ENCODE measurements around the gene TNFSF9. TPM values are rescaled to one million over a fixed set of nuclear protein-coding genes. Genes with fewer than 3 reads are reported as not detected.

TNFSF9 gene
- total and polyA plus RNA-seq, 4 donors = 0.08 to 0.12 TPM; not detected in 2

DNA sequence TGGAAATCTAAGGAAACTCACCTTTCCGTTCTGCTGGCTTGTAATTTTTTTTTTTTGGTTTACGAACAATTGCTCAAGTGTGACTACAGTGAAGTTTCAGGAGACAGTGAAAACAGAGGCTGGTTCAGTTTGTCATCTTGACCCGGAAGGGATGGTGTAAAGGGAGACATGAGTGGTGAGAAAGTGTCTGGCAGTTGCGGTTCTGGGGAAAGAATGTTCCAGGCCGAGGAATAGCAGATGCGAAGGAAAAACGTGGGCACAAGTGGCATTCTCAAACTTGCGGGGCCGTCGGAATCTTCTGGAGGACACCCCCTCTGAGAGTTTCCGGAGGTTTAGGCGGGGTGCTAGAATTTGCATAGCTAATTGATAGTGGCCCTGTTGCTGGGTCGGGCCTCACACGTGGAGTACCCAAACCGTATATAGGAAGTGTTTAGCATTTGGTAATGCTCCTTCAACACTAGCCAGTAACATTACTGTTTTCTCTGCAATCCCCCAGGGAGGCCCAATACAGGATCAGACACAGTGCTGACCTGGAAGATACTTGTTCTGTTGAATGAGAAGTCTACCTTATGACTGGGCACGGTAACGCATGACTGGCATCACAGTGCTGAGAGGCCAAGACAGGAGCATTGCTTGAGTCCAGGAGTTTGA lies 2.8 kb upstream of the TNFSF9 start:
- TF ChIP-seq SP1 (IDR thresholded peaks at IDR 0.05) (no peak), TAF1 (conservative IDR thresholded peaks at IDR 0.05) (no peak), RXRA (IDR thresholded peaks at IDR 0.05) (no peak), GABPA (IDR thresholded peaks at IDR 0.05 in 1 of 2, conservative IDR thresholded peaks at IDR 0.05 in 1 of 2) (no peak), RAD21 (IDR thresholded peaks at IDR 0.05) (no peak), EGR1 (IDR thresholded peaks at IDR 0.05; ENCODE audit: low read depth in 2 of 2) (no peak), NR2F2 (IDR thresholded peaks at IDR 0.05) (no peak), JUND (IDR thresholded peaks at IDR 0.05) (no peak), HNF4A (conservative IDR thresholded peaks at IDR 0.05) (no peak), HNF4G (IDR thresholded peaks at IDR 0.05) (no peak), FOXA2 (IDR thresholded peaks at IDR 0.05) (no peak), YY1 (IDR thresholded peaks at IDR 0.05) (no peak)
- TF ChIP-seq, protein P1, sequence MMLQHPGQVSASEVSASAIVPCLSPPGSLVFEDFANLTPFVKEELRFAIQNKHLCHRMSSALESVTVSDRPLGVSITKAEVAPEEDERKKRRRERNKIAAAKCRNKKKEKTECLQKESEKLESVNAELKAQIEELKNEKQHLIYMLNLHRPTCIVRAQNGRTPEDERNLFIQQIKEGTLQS (IDR thresholded peaks at IDR 0.05) = no peak
- TF ChIP-seq, protein P2, sequence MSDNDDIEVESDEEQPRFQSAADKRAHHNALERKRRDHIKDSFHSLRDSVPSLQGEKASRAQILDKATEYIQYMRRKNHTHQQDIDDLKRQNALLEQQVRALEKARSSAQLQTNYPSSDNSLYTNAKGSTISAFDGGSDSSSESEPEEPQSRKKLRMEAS (IDR thresholded peaks at IDR 0.05) = no peak
- TF ChIP-seq, protein P3, sequence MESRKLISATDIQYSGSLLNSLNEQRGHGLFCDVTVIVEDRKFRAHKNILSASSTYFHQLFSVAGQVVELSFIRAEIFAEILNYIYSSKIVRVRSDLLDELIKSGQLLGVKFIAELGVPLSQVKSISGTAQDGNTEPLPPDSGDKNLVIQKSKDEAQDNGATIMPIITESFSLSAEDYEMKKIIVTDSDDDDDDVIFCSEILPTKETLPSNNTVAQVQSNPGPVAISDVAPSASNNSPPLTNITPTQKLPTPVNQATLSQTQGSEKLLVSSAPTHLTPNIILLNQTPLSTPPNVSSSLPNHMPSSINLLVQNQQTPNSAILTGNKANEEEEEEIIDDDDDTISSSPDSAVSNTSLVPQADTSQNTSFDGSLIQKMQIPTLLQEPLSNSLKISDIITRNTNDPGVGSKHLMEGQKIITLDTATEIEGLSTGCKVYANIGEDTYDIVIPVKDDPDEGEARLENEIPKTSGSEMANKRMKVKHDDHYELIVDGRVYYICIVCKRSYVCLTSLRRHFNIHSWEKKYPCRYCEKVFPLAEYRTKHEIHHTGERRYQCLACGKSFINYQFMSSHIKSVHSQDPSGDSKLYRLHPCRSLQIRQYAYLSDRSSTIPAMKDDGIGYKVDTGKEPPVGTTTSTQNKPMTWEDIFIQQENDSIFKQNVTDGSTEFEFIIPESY (IDR thresholded peaks at IDR 0.05) = no peak
- TF ChIP-seq, protein P4, sequence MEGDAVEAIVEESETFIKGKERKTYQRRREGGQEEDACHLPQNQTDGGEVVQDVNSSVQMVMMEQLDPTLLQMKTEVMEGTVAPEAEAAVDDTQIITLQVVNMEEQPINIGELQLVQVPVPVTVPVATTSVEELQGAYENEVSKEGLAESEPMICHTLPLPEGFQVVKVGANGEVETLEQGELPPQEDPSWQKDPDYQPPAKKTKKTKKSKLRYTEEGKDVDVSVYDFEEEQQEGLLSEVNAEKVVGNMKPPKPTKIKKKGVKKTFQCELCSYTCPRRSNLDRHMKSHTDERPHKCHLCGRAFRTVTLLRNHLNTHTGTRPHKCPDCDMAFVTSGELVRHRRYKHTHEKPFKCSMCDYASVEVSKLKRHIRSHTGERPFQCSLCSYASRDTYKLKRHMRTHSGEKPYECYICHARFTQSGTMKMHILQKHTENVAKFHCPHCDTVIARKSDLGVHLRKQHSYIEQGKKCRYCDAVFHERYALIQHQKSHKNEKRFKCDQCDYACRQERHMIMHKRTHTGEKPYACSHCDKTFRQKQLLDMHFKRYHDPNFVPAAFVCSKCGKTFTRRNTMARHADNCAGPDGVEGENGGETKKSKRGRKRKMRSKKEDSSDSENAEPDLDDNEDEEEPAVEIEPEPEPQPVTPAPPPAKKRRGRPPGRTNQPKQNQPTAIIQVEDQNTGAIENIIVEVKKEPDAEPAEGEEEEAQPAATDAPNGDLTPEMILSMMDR (IDR thresholded peaks at IDR 0.05; ENCODE audit: low read depth, low read length, missing input control) = no peak
- 76% methylated on average over 17 of the region's 17 CpGs for WGBS
- no peak overlapping the region for H3K27ac ChIP-seq (ENCODE audit: low read depth in 1 of 2, low read length in 2 of 2)
- H3K27me3 ChIP-seq (ENCODE audit: control insufficient read depth in 4 of 4, insufficient read depth in 4 of 4, low read length in 3 of 4) = peaks cover 0 to 3% (median 0%) of the 10 kb centered on the region in 4 donors
- no peaks in the 10 kb centered on the region for H3K36me3 ChIP-seq (ENCODE audit: control insufficient read depth in 4 of 4, insufficient read depth in 3 of 4, low read depth in 1 of 4, low read length in 3 of 4)
- H3K4me1 ChIP-seq (ENCODE audit: control insufficient read depth in 4 of 4, insufficient read depth in 4 of 4, low read length in 3 of 4) = peaks cover 5 to 8% (median 6%) of the 10 kb centered on the region in 4 donors
- H3K9me3 ChIP-seq (ENCODE audit: control insufficient read depth in 4 of 4, low read length in 3 of 4) = no peaks in the 10 kb centered on the region
- DNase-seq (ENCODE audit: low spot score) = no peak
- H3K9ac ChIP-seq (ENCODE audit: low read depth in 1 of 2, low read length in 2 of 2) = no peak overlapping the region
- no peak overlapping the region for H3K4me3 ChIP-seq (ENCODE audit: low read depth in 1 of 3, low read length in 3 of 3)

DNA sequence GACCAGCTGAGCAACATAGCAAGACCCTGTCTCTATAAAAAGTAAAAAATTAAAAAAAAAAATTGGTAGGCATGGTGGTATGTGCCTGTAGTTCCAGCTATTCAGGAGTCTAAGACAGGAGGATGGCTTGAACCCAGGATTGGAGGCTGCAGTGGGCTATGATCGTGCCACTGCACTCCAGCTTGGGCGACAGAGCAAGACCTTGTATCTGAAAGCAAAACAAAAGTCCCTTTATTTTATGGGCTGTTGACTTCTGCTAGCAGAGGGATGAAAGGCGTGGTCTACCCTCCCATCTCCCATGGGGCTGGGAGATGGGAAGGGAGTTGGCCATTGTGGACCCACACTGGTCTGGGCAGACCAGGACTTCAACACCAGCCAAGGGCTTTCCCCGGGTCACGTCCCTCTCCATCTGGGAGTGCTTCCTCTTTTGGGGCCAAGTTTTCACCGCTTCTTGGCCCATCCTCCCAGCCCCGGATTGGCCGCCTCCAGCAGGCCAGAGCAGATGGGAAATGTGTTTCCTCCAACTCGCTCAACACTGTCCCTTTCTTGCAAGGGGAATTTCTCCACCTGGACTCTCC lies 2.2 kb upstream of the TNFSF9 start:
- WGBS = 47% methylated on average over 9 of the region's 9 CpGs
- no peak overlapping the region for H3K9ac ChIP-seq (ENCODE audit: low read depth in 1 of 2, low read length in 2 of 2)
- H3K9me3 ChIP-seq (ENCODE audit: control insufficient read depth in 4 of 4, low read length in 3 of 4) = no peaks in the 10 kb centered on the region
- peaks cover 5 to 8% (median 6%) of the 10 kb centered on the region in 4 donors for H3K4me1 ChIP-seq (ENCODE audit: control insufficient read depth in 4 of 4, insufficient read depth in 4 of 4, low read length in 3 of 4)
- no peak overlapping the region for H3K27ac ChIP-seq (ENCODE audit: low read depth in 1 of 2, low read length in 2 of 2)
- H3K4me3 ChIP-seq (ENCODE audit: low read depth in 1 of 3, low read length in 3 of 3) = no peak overlapping the region
- H3K27me3 ChIP-seq (ENCODE audit: control insufficient read depth in 4 of 4, insufficient read depth in 4 of 4, low read length in 3 of 4) = peaks cover 0 to 3% (median 0%) of the 10 kb centered on the region in 4 donors
- DNase-seq (ENCODE audit: low spot score) = no peak
- H3K36me3 ChIP-seq (ENCODE audit: control insufficient read depth in 4 of 4, insufficient read depth in 3 of 4, low read depth in 1 of 4, low read length in 3 of 4) = no peaks in the 10 kb centered on the region
- TF ChIP-seq, protein P5, sequence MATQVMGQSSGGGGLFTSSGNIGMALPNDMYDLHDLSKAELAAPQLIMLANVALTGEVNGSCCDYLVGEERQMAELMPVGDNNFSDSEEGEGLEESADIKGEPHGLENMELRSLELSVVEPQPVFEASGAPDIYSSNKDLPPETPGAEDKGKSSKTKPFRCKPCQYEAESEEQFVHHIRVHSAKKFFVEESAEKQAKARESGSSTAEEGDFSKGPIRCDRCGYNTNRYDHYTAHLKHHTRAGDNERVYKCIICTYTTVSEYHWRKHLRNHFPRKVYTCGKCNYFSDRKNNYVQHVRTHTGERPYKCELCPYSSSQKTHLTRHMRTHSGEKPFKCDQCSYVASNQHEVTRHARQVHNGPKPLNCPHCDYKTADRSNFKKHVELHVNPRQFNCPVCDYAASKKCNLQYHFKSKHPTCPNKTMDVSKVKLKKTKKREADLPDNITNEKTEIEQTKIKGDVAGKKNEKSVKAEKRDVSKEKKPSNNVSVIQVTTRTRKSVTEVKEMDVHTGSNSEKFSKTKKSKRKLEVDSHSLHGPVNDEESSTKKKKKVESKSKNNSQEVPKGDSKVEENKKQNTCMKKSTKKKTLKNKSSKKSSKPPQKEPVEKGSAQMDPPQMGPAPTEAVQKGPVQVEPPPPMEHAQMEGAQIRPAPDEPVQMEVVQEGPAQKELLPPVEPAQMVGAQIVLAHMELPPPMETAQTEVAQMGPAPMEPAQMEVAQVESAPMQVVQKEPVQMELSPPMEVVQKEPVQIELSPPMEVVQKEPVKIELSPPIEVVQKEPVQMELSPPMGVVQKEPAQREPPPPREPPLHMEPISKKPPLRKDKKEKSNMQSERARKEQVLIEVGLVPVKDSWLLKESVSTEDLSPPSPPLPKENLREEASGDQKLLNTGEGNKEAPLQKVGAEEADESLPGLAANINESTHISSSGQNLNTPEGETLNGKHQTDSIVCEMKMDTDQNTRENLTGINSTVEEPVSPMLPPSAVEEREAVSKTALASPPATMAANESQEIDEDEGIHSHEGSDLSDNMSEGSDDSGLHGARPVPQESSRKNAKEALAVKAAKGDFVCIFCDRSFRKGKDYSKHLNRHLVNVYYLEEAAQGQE (IDR thresholded peaks at IDR 0.05) = no peak
- TF ChIP-seq, protein P3 (IDR thresholded peaks at IDR 0.05) = no peak
- TF ChIP-seq RXRA (IDR thresholded peaks at IDR 0.05) = no peak
- TF ChIP-seq, protein P4 (IDR thresholded peaks at IDR 0.05; ENCODE audit: low read depth, low read length, missing input control) = no peak
- no peak for TF ChIP-seq GABPA (IDR thresholded peaks at IDR 0.05 in 1 of 2, conservative IDR thresholded peaks at IDR 0.05 in 1 of 2)
- no peak for TF ChIP-seq FOXA2 (IDR thresholded peaks at IDR 0.05)
- TF ChIP-seq HNF4G (IDR thresholded peaks at IDR 0.05) = no peak
- no peak for TF ChIP-seq HNF4A (conservative IDR thresholded peaks at IDR 0.05)
- no peak for TF ChIP-seq EGR1 (IDR thresholded peaks at IDR 0.05; ENCODE audit: low read depth in 2 of 2)
- TF ChIP-seq, protein P1 (IDR thresholded peaks at IDR 0.05) = no peak

All from liver (tissue), 9 donors.